K562 (cell line): Measurements from ENCODE around the gene SYDE1.

Experiments used
- GABPA ChIP-seq: fragments of 200-800 bp; sonication (Bioruptor generic); conservative IDR thresholded peaks from 2 replicates; pipeline ENCODE4 v1.6.1; 2016; ENCODE audit warnings: low read depth, missing genetic modification characterization, missing compliant biosample characterization
- TF ChIP-seq, protein P1 (sequence below): sonication (generic); formaldehyde crosslinking; IDR thresholded peaks from 2 replicates; pipeline ENCODE4 v1.8.1; 2022; ENCODE audit warnings: missing genetic modification reagents
- TF ChIP-seq, protein P2 (sequence below), 2 experiments: fragments of 450-650 bp; formaldehyde crosslinking in 1 of 2; IDR thresholded peaks; 2 replicates each; pipeline versions ENCODE4 v1.4.0 to v1.6.1; 2014 to 2020; ENCODE audit warnings: mild to moderate bottlenecking in 2 of 2, borderline replicate concordance in 1 of 2, low read depth in 1 of 2

DNA sequence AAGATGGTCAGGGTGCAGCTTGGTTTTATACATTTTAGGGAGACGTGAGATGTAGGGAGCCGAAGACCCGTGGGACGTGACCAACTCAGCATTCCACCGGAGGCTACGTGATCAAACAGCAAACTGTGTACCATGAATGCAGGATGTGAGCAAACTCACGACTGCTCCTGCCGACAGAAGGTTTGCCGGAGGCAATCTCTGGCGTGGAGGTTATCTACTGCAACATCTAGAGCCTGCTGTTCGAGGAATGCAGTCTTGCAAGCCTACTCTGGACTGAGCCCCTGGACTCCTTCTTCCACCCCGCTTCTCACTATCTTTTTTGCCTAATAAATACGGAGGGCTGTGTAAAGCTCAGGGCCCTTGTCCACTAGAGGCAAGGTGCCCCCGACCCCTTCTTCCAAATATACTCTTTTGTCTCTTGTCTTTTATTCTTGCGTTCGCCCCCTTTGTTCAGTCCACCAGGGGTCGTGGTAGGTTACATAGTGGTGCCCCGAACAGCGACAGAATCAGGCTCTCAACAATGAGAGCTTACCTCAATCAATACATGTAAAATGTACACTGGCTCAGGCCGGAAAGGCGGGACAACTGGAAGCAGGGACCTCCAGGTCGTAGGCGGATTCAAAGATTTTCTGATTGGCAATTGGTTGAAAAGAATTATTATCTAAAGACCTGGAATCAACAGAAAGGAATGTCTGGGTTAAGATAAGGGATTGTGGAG lies 34.1 kb upstream of the SYDE1 start:
- TF ChIP-seq, protein P1, sequence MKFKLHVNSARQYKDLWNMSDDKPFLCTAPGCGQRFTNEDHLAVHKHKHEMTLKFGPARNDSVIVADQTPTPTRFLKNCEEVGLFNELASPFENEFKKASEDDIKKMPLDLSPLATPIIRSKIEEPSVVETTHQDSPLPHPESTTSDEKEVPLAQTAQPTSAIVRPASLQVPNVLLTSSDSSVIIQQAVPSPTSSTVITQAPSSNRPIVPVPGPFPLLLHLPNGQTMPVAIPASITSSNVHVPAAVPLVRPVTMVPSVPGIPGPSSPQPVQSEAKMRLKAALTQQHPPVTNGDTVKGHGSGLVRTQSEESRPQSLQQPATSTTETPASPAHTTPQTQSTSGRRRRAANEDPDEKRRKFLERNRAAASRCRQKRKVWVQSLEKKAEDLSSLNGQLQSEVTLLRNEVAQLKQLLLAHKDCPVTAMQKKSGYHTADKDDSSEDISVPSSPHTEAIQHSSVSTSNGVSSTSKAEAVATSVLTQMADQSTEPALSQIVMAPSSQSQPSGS, result no peak
- no peak for TF ChIP-seq GABPA (tag)
- TF ChIP-seq, protein P2, sequence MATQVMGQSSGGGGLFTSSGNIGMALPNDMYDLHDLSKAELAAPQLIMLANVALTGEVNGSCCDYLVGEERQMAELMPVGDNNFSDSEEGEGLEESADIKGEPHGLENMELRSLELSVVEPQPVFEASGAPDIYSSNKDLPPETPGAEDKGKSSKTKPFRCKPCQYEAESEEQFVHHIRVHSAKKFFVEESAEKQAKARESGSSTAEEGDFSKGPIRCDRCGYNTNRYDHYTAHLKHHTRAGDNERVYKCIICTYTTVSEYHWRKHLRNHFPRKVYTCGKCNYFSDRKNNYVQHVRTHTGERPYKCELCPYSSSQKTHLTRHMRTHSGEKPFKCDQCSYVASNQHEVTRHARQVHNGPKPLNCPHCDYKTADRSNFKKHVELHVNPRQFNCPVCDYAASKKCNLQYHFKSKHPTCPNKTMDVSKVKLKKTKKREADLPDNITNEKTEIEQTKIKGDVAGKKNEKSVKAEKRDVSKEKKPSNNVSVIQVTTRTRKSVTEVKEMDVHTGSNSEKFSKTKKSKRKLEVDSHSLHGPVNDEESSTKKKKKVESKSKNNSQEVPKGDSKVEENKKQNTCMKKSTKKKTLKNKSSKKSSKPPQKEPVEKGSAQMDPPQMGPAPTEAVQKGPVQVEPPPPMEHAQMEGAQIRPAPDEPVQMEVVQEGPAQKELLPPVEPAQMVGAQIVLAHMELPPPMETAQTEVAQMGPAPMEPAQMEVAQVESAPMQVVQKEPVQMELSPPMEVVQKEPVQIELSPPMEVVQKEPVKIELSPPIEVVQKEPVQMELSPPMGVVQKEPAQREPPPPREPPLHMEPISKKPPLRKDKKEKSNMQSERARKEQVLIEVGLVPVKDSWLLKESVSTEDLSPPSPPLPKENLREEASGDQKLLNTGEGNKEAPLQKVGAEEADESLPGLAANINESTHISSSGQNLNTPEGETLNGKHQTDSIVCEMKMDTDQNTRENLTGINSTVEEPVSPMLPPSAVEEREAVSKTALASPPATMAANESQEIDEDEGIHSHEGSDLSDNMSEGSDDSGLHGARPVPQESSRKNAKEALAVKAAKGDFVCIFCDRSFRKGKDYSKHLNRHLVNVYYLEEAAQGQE (IDR thresholded peaks at IDR 0.05; ENCODE audit: borderline replicate concordance), result no peak; the same call in 1 of the 2 replicates
- TF ChIP-seq, protein P2 (CRISPR knock-in tag; IDR thresholded peaks at IDR 0.05; ENCODE audit: low read depth), result no peak
